ENCODE results near the gene LAMB4.

LAMB4 gene

DNA sequence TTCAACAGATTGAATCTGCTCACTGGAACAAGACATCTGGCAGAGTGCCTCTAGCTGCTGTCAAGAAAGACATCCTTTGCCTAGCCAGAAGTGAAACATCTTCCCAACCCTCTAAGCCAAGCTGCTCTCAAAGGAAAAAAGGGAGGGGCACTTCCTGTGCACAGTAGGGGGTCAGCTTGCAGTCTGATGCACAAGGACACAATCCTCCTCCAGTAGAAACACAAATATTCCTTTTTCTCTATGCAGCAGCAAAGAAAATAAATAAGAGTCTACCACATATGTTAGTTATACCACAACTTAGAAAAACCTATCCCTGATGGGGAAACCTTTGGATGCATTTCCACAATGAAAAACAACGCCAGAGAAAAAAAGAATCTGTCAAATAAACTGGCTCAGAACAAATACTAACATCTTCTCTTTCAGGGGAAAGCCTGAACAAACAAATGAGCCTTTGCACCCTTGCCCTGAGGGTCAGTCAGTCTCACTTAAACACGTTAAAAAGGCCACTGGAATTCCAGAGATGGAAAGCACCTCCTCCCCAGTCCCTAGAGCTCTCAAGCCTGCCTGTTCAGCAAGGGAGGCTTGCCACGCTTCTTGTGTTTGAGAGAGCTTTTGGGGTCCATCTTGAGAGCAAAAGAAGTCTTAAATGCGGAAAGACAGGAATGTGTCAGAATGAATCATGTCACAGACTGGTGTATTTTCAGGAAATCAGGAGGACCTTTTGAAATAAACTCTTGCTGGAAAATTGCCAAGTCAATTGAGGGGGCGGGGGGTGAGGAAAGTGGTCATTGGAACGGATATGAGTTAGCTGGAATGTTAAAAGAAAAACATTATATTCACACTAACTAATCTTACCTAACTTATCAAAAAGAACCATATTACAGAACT is 134.7 kb downstream of the LAMB4 start:
- Histone ChIP-seq H3K4me1 (ENCODE audit: control insufficient read depth, low read length) (no peaks in the 10 kb centered on the region), H3K79me2 (ENCODE audit: control insufficient read depth, low read length) (no peaks in the 10 kb centered on the region), H3K4me3 (ENCODE audit: low read length) (no peak overlapping the region), H3F3A (ENCODE audit: control insufficient read depth, insufficient read depth) (no peaks in the 10 kb centered on the region), H3K27ac (ENCODE audit: low read depth, low read length) (no peak overlapping the region), H3K36me3 (ENCODE audit: control insufficient read depth, low read length) (no peaks in the 10 kb centered on the region), H3K4me2 (ENCODE audit: low read length) (no peak overlapping the region), H3K9me3 (ENCODE audit: control insufficient read depth, insufficient read depth, low read length) (no peaks in the 10 kb centered on the region; the same call in 1 of the 2 replicates), H3K27me3 (ENCODE audit: control insufficient read depth, low read length) (peaks cover 13% of the 10 kb centered on the region), H3K9me2 (replicated peaks; ENCODE audit: control insufficient read depth, low read length) (no peaks in the 10 kb centered on the region), H4K20me1 (ENCODE audit: control insufficient read depth, insufficient read depth, low read depth, low read length) (no peaks in the 10 kb centered on the region)
- TF ChIP-seq EZH2phosphoT487 (IDR thresholded peaks at IDR 0.05; ENCODE audit: borderline replicate concordance, low read length): no peak
- TF ChIP-seq, protein P1, sequence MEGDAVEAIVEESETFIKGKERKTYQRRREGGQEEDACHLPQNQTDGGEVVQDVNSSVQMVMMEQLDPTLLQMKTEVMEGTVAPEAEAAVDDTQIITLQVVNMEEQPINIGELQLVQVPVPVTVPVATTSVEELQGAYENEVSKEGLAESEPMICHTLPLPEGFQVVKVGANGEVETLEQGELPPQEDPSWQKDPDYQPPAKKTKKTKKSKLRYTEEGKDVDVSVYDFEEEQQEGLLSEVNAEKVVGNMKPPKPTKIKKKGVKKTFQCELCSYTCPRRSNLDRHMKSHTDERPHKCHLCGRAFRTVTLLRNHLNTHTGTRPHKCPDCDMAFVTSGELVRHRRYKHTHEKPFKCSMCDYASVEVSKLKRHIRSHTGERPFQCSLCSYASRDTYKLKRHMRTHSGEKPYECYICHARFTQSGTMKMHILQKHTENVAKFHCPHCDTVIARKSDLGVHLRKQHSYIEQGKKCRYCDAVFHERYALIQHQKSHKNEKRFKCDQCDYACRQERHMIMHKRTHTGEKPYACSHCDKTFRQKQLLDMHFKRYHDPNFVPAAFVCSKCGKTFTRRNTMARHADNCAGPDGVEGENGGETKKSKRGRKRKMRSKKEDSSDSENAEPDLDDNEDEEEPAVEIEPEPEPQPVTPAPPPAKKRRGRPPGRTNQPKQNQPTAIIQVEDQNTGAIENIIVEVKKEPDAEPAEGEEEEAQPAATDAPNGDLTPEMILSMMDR (IDR thresholded peaks at IDR 0.05; ENCODE audit: low read depth, low read length, poor library complexity, severe bottlenecking): no peak

- Histone ChIP-seq H3K79me2 (ENCODE audit: control insufficient read depth, low read length) (no peaks in the 10 kb centered on the region), H3K9me3 (ENCODE audit: control insufficient read depth, insufficient read depth, low read length) (no peaks in the 10 kb centered on the region; the same call in 1 of the 2 replicates), H3K4me2 (ENCODE audit: low read length) (no peak overlapping the region), H3K4me3 (ENCODE audit: low read length) (no peak overlapping the region), H4K20me1 (ENCODE audit: control insufficient read depth, insufficient read depth, low read depth, low read length) (no peaks in the 10 kb centered on the region), H3K9me2 (replicated peaks; ENCODE audit: control insufficient read depth, low read length) (no peaks in the 10 kb centered on the region), H3K36me3 (ENCODE audit: control insufficient read depth, low read length) (no peaks in the 10 kb centered on the region), H3K4me1 (ENCODE audit: control insufficient read depth, low read length) (no peaks in the 10 kb centered on the region), H3K27me3 (ENCODE audit: control insufficient read depth, low read length) (peaks cover 13% of the 10 kb centered on the region), H3F3A (ENCODE audit: control insufficient read depth, insufficient read depth) (no peaks in the 10 kb centered on the region), H3K27ac (ENCODE audit: low read depth, low read length) (no peak overlapping the region)
- TF ChIP-seq EZH2phosphoT487 (IDR thresholded peaks at IDR 0.05; ENCODE audit: borderline replicate concordance, low read length): no peak
- TF ChIP-seq, protein P1 (IDR thresholded peaks at IDR 0.05; ENCODE audit: low read depth, low read length, poor library complexity, severe bottlenecking): no peak
Observed at GRCh38 chr7:107994421-107995030, 135.6 kb downstream of the LAMB4 start.

GRCh38 chr7:107993891-107994291 is 136.3 kb downstream of the LAMB4 start:
- Histone ChIP-seq H3K79me2 (ENCODE audit: control insufficient read depth, low read length) (no peaks in the 10 kb centered on the region), H3K4me2 (ENCODE audit: low read length) (no peak overlapping the region), H3K36me3 (ENCODE audit: control insufficient read depth, low read length) (no peaks in the 10 kb centered on the region), H3K4me1 (ENCODE audit: control insufficient read depth, low read length) (no peaks in the 10 kb centered on the region), H3K9me3 (ENCODE audit: control insufficient read depth, insufficient read depth, low read length) (no peaks in the 10 kb centered on the region; the same call in 1 of the 2 replicates), H3K9me2 (replicated peaks; ENCODE audit: control insufficient read depth, low read length) (no peaks in the 10 kb centered on the region), H3F3A (ENCODE audit: control insufficient read depth, insufficient read depth) (no peaks in the 10 kb centered on the region), H3K27me3 (ENCODE audit: control insufficient read depth, low read length) (peaks cover 15% of the 10 kb centered on the region), H3K27ac (ENCODE audit: low read depth, low read length) (no peak overlapping the region), H3K4me3 (ENCODE audit: low read length) (no peak overlapping the region), H4K20me1 (ENCODE audit: control insufficient read depth, insufficient read depth, low read depth, low read length) (no peaks in the 10 kb centered on the region)
- TF ChIP-seq EZH2phosphoT487 (IDR thresholded peaks at IDR 0.05; ENCODE audit: borderline replicate concordance, low read length): no peak
- TF ChIP-seq, protein P1 (IDR thresholded peaks at IDR 0.05; ENCODE audit: low read depth, low read length, poor library complexity, severe bottlenecking): no peak
